ENCODE measurements around the gene TMEM100.

Gene TMEM100

DNA sequence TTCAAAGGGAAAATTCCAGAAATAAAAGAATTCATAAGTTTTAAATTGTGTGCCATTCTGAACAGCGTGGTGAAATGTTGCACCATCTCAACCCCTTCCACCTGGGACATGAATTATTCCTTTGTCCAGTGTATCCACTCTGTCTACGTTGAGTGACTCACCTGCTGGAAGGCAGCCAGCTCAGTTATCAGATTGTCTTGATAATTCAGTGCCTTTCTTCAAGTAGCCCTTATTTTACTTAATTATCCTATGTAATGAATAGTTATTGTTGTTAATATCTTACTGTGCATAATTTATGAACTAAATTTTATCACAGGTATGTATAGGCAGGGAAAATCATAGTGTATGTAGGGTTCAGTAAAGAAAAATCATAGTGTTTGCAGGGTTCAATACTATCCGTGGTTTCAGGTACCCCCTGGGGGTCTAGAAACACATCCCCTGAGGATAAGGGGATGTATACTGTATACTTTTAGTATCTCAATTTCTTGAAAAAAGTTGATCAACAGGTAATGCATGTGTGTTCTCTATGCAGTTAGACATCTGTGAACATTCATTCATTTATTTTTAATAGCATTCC, 20.5 kb upstream of the TMEM100 start:
- no peak for DNase-seq (ENCODE audit: low read depth in 2 of 2)

GRCh38 chr17:55742272-55743102, 19.8 kb upstream of the TMEM100 start:
- no peak for DNase-seq (ENCODE audit: low read depth in 2 of 2)

- no peak for DNase-seq (ENCODE audit: low read depth in 2 of 2)
These were observed 18.7 kb upstream of the TMEM100 start for GRCh38 chr17:55741356-55741700.

DNA sequence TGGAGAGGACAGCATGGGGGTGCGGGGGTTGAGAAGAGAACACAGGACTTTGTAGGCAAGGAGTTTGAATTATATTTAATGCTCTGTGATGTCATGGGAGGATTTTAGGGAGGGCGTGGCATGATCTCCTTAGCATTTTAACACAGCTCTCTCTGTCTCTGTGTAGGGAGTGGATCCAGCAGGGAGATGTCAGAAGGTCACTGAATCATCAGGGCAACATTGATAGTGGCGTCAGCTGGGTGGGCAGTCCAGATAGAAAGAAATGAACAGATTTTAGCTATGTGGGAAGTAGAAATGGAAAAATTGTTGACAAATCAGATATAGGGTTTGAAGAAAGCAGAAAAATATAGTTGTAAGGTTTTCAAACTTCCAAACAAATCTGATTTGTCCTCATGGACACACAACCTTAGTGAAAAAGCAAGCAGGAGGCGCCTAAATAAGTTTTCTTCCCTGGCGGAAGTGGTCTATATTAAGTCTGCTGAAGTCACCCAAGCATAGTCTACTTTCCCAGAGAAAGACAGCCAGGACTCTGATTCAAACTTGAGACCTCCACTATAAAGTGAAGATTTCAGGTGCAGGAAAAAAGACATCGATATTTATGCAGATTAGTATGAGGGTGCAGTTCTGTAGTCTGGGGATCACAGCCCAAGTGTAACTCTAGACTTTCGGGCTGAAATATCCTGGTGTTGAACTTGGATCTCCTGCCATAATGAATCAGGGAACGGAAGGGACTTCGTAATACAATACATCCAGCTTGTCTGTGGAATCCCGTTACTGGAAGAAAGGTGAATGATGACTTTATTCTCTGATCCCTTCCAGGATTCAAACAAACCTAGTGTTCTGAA, 18.1 kb upstream of the TMEM100 start:
- DNase-seq (ENCODE audit: low read depth in 2 of 2): no peak

DNA sequence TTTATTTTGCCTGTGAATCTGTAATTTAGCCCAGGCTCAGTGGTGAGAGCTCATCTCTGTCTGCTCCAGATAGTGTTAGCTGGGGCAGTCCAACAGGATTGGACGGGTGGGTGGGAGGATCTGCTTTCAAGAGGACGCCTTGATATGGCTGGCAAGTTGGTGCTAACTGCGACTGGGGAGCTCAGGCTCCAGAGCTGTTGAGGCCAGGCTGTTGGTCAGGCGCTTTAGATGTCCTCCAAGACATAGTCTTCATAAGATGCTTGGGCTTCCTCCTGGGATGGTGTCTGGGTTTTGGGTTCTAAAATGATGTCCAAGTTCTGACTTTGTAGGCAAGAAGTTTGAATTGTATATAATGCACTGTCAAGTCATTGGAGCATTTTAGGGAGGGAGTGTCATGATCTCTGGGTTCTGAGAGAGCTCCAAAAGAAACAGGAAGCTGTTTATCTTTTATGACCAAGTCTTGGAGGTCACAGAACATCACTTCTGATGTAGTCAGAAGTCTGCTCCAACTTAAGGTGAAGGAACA, 15.4 kb upstream of the TMEM100 start:
- no peak for DNase-seq (ENCODE audit: low read depth in 2 of 2)

DNA sequence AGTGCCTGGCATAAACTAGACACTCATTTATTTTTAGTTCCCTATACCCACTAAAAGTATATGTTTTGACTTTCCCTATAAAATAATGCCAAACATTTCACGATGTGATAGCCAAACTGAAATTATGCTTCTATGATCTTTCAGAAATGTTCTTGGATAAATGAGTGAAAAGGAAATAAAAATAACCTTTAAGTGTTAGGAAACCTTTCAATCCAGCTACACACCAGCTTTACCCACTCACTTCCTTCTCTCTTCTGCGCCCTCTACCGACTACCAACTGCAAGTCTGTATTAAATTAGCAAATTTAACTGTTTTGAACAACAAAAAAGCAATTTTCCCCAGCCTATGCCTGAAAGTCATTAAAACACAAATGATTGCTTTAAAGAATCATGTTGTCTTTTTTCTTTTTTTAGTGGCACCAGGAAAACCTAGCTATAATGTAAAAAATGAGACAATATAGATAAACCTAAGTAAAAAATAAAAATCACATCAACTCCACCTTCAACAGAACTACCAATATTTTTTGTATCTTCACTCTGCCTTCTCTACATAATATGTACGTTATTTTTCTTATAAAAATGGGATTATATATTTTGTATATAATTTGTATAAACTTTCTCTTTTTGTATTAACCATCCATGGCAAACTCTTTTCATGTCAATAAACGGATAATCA, 13.2 kb upstream of the TMEM100 start:
- peak in 1 of 2 donors; percentile 19 for DNase-seq (ENCODE audit: low read depth in 2 of 2)

DNA sequence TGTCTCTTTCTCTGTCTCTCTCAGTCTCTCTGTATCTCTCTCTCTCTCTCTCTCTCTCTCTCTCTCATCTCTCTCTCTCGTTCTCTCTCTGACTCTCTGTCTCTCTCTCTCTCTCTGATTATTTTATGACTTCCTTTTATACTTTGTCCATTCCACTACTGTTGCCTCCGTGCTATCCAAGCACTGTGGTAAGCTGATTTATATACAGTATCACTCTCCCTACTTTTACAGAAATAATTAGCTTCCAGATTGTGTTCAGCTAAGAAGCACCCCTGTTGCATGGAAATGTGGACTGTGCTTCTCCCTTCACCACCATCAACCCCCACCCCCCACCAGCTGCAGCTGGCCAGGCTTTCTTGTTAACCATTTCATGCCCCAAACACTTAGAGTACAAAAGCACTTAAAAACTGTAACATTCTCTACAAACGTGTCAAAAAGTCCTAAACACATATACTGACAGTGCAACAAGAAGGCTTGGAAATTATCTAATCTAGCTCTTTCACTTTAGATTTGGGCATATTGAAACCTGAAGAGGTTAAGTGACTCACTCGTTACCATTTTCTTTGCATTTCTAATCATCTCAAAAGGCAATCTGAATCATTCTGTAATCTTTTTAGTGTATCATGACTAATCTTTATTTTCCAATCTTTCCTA, 11.6 kb upstream of the TMEM100 start:
- DNase-seq (ENCODE audit: low read depth in 2 of 2): no peak

GRCh38 chr17:55731586-55732250, 9.1 kb upstream of the TMEM100 start:
- no peak for DNase-seq (ENCODE audit: low read depth in 2 of 2)

GRCh38 chr17:55730808-55731207, 8.1 kb upstream of the TMEM100 start:
- no peak for DNase-seq (ENCODE audit: low read depth in 2 of 2)

GRCh38 chr17:55730380-55730779, 7.7 kb upstream of the TMEM100 start:
- DNase-seq (ENCODE audit: low read depth in 2 of 2): no peak

- DNase-seq (ENCODE audit: low read depth in 2 of 2): no peak
These were observed 6.8 kb upstream of the TMEM100 start for GRCh38 chr17:55729484-55729883.

DNA sequence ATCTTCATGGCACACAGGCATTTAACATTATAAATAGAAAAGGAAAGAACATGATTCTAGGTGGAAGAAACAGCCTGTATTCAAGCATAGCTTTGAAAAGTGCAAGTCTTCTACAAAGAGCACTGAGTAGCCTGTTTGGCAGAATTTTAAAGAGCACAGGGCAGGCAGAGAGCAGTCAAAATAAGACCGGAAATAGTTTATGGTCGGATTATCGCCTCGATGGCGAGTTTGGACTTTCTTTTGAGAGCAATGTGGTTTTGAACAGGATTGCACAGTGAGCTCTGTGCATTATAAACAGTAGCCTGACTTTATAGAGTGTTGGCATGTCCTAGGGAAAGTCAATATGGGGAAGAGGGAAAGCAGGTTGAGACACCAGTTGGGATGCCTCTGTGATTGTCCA, 6.2 kb upstream of the TMEM100 start:
- DNase-seq (ENCODE audit: low read depth in 2 of 2): no peak

- DNase-seq (ENCODE audit: low read depth in 2 of 2): no peak
These were observed 5.7 kb upstream of the TMEM100 start for GRCh38 chr17:55728361-55728760.

- no peak for DNase-seq (ENCODE audit: low read depth in 2 of 2)
These were observed 5.3 kb upstream of the TMEM100 start for GRCh38 chr17:55727920-55728319.

DNA sequence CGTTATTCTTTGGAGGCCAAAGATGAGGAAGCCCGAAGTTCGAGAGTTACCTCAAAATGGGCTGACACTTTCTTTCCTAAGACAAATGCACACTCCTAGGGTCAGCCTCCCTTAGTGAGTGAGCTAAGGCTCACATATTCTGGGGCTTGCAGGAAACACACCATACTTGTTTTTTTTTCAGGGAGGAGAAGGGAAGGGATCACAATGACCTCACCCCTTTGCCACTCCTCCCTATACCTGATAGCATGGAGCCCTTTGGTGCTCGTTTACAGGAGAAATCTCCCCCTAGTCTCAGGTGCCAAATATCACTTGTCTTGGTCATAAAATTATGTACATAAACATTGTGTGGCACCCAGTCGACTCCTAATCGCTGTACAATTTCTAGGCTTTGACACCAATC, 4.6 kb upstream of the TMEM100 start:
- DNase-seq (ENCODE audit: low read depth in 2 of 2): no peak

GRCh38 chr17:55726440-55726839, 3.8 kb upstream of the TMEM100 start:
- no peak for DNase-seq (ENCODE audit: low read depth in 2 of 2)

DNA sequence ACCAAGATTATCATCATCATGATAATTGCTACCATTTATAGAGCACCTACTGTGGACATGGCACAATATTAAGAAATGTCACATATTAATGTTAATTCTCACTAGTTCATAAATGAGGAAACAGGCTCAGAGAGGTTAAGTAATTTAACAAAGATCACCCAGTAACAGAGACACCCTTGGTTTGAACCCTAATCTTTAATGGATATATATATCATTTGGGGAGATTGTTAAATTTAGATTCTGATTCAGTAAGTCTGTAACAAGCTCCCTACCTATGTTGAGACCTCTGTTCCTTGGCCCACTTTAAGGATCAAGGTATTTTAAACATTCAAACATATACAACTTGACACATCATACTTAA, 804 bp upstream of the TMEM100 start:
- no peak for DNase-seq (ENCODE audit: low read depth in 2 of 2)

GRCh38 chr17:55722016-55722736, 488 bp downstream of the TMEM100 start:
- no peak for DNase-seq (ENCODE audit: low read depth in 2 of 2)

- DNase-seq (ENCODE audit: low read depth in 2 of 2): no peak
These were observed 1.5 kb downstream of the TMEM100 start for GRCh38 chr17:55720919-55721836.

Measured in stimulated activated CD4-positive, alpha-beta T cell treated with anti-CD3 and anti-CD28 coated beads, Interleukin-1b, Interleukin-23, amount 100 ng/mL, for 4 hours (primary cell).